Thyroid gland (tissue), 4 donors: Measurements from ENCODE around the gene DENND1A. TPM values are rescaled to one million over a fixed set of nuclear protein-coding genes. Genes with fewer than 3 reads are reported as not detected.

Experiments
- DNase-seq, 2 donors: peaks; one replicate each; pipeline ENCODE4 v3.0.0-alpha.2; 2019
- H3K27ac ChIP-seq, 3 donors: fragments of 200-600 bp; sonication (generic); 1 replicate in 2 of 3; 2 replicates in 1 of 3; pipeline ENCODE4 v1.5.1; 2016 to 2019; ENCODE audit warnings: mild to moderate bottlenecking in 1 of 3, moderate library complexity in 1 of 3
- H3K27me3 ChIP-seq: fragments of 200-600 bp; sonication (generic); one replicate; pipeline ENCODE4 v1.5.1; 2019
- H3K36me3 ChIP-seq, 2 donors: fragments of 200-600 bp; sonication (generic); one replicate each; pipeline ENCODE4 v1.5.1; 2016 to 2019
- H3K4me1 ChIP-seq, 2 donors: fragments of 200-600 bp; sonication (generic); one replicate each; pipeline ENCODE4 v1.5.1; 2017 to 2019
- H3K4me3 ChIP-seq, 3 donors: fragments of 200-600 bp; sonication (generic); replicated peaks in 1 of 3; 1 replicate in 2 of 3; 2 replicates in 1 of 3; pipeline ENCODE4 v1.5.1; 2016; ENCODE audit warnings: mild to moderate bottlenecking in 1 of 3
- H3K9me3 ChIP-seq: fragments of 200-600 bp; sonication (generic); one replicate; pipeline ENCODE4 v1.5.1; 2017
- CTCF ChIP-seq, 6 experiments: fragments of 200-600 bp in 3 of 6; fragments of 450-650 bp in 3 of 6; sonication (generic) in 3 of 6; IDR thresholded peaks; one replicate each; pipeline ENCODE4 v1.5.1; 2016 to 2019; ENCODE audit warnings: antibody characterized with exemption in 6 of 6, mild to moderate bottlenecking in 2 of 6, inconsistent platforms in 1 of 6, moderate library complexity in 1 of 6
- POLR2A ChIP-seq, 2 donors: fragments of 450-650 bp; IDR thresholded peaks; one replicate each; pipeline ENCODE4 v1.6.1; 2017; ENCODE audit warnings: antibody characterized with exemption in 2 of 2, mild to moderate bottlenecking in 2 of 2, moderate library complexity in 1 of 2
- WGBS, 2 donors: methylation state at CpG; one replicate each; pipeline ENCODE4 v1.1.5; 2017; 5-methylcytosine and 5-hydroxymethylcytosine counted together
- intact Hi-C: fragments of 100-400 bp; cut with DNase I; formaldehyde crosslinking; loops from one replicate; pipeline ENCODE4 v1.15.1; 2023
- total RNA-seq, 4 donors: library from RNA; depleted of rRNA; stranded (reverse); fragments of >200 nt; gene quantifications; one replicate each; pipeline ENCODE4 v1.2.3, GENCODE V29; 2016

DENND1A gene
- total RNA-seq, 4 donors from 2014 or later = 18.8 to 34.4 (median 28.2) TPM

GRCh38 chr9:123964761-123965160 is 34.8 kb upstream of the DENND1A start:
- 70 to 72% methylated on average over 12 of the region's 12 CpGs for WGBS, 2 donors
- Histone ChIP-seq H3K9me3 (no peaks in the 10 kb centered on the region), H3K4me1 (no peaks in the 10 kb centered on the region), H3K4me3 (no peak overlapping the region), H3K27me3 (no peaks in the 10 kb centered on the region), H3K36me3 (no peaks in the 10 kb centered on the region), H3K27ac (no peak overlapping the region)
- intact Hi-C loops = no loop called here
- TF ChIP-seq POLR2A (IDR thresholded peaks at IDR 0.05) (no peak), CTCF (IDR thresholded peaks at IDR 0.05) (no peak)
- DNase-seq = no peak

DNA sequence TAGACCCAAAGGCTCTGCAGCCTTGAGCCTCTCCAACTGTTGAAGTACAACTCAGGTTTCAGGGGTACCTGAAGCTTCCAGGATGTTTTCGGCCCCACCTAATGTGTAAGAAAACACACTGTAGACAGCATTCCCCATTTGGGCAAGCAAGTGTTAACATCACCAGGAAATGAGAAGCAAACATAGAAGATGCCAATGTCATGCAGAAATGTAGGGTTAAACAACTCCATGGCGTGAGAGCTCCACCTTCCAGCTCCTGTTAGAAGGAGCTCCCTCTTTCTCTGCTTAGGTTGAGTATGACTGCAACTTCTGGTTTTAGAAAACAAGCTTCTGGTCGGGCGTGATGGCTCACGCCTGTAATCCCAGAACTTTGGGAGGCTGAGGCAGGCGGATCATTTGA is 31.0 kb upstream of the DENND1A start:
- no peak overlapping the region for H3K4me3 ChIP-seq
- no peak overlapping the region for H3K27ac ChIP-seq
- TF ChIP-seq CTCF (IDR thresholded peaks at IDR 0.05) (no peak), POLR2A (IDR thresholded peaks at IDR 0.05) (no peak)
- H3K36me3 ChIP-seq = no peaks in the 10 kb centered on the region
- intact Hi-C loops = no loop called here
- DNase-seq = no peak
- no peaks in the 10 kb centered on the region for H3K9me3 ChIP-seq
- H3K27me3 ChIP-seq = no peaks in the 10 kb centered on the region
- no peaks in the 10 kb centered on the region for H3K4me1 ChIP-seq
- 54 to 67% methylated on average over 6 of the region's 6 CpGs for WGBS, 2 donors

DNA sequence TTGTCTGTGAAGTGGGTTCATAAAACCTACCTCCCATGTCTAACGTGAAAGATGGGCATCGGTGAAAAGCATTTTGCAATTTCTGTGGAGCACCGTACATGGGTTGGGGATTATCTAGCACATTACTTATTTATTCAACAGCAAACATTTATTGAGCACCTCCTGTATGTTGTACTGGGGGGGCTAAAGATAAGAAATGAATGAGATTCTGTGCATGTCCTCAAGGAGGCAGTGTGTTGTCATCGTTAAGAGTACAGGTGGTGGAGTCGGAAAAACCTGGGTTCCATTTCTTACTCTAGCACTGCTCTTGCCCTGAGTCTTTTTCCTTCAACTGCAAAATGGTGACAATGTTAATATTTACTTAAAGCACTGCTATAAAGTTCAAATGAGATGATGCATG is 30.4 kb upstream of the DENND1A start:
- H3K4me3 ChIP-seq = no peak overlapping the region
- no peaks in the 10 kb centered on the region for H3K36me3 ChIP-seq
- no peak overlapping the region for H3K27ac ChIP-seq
- TF ChIP-seq CTCF (IDR thresholded peaks at IDR 0.05) = no peak
- no peak for TF ChIP-seq POLR2A (IDR thresholded peaks at IDR 0.05)
- no peaks in the 10 kb centered on the region for H3K9me3 ChIP-seq
- no peaks in the 10 kb centered on the region for H3K4me1 ChIP-seq
- 92% methylated on average over 5 of the region's 5 CpGs for WGBS, 2 donors
- intact Hi-C loops = no loop called here
- no peaks in the 10 kb centered on the region for H3K27me3 ChIP-seq
- no peak for DNase-seq

- intact Hi-C loops = no loop called here
- 87 to 88% methylated on average over 4 of the region's 4 CpGs for WGBS, 2 donors
- Histone ChIP-seq H3K9me3 (no peaks in the 10 kb centered on the region), H3K27me3 (no peaks in the 10 kb centered on the region), H3K36me3 (no peaks in the 10 kb centered on the region), H3K4me3 (no peak overlapping the region), H3K4me1 (no peaks in the 10 kb centered on the region), H3K27ac (no peak overlapping the region)
- TF ChIP-seq CTCF (IDR thresholded peaks at IDR 0.05) (no peak), POLR2A (IDR thresholded peaks at IDR 0.05) (no peak)
- DNase-seq = no peak
These were observed 29.9 kb upstream of the DENND1A start for GRCh38 chr9:123959787-123960186.

DNA sequence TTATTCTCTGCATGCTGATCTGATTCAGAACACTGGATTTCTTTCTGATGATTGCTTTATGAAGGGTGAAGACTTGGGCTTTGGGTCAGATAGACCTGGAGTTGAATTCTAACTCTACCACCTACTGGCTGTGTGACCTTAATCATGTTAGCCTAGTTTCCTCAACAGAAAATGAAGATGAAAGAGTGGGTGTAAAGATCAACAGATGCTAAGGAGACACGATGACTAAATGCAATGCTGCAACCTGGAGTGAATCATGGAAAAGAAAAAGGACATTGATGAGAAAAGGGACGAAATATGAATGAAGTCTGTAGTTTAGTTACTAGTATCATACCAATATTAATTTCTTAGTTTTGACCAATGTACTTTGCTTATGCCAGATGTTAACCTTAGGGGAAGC is 27.8 kb upstream of the DENND1A start:
- Histone ChIP-seq H3K27me3 (no peaks in the 10 kb centered on the region), H3K36me3 (no peaks in the 10 kb centered on the region), H3K27ac (no peak overlapping the region), H3K9me3 (no peaks in the 10 kb centered on the region), H3K4me3 (no peak overlapping the region), H3K4me1 (no peaks in the 10 kb centered on the region)
- TF ChIP-seq CTCF (IDR thresholded peaks at IDR 0.05) = no peak
- no peak for TF ChIP-seq POLR2A (IDR thresholded peaks at IDR 0.05)
- WGBS, 2 donors = 80 to 84% methylated on average over 2 of the region's 2 CpGs
- intact Hi-C loops = no loop called here
- no peak for DNase-seq
